Endothelial cell of umbilical vein (primary cell): ENCODE data around the gene ALK. TPM values are rescaled to one million over a fixed set of nuclear protein-coding genes. Genes with fewer than 3 reads are reported as not detected.

ENCODE experiments used
- BruUV-seq: library from RNA; stranded (reverse); fragments of 400-500 nt; replicated peaks from 2 replicates; lab custom pipeline; 2021; lab: Mats Ljungman, UMichigan
- CTCF ChIA-PET: fragments of 300-600, 350-600 bp; sonication (Branson Sonifier 250); formaldehyde crosslinking; loops from one replicate; lab custom pipeline; 2021; ENCODE audit warnings: antibody characterized with exemption, inconsistent platforms; lab: Charles Lee
- POLR2A ChIA-PET: fragments of 300-600, 350-600 bp; sonication (Branson Sonifier 250); formaldehyde crosslinking; loops from one replicate; lab custom pipeline; 2021; ENCODE audit warnings: antibody characterized with exemption, inconsistent platforms; lab: Charles Lee
- DNase-seq: peaks from one replicate; pipeline ENCODE4 v3.0.0-alpha.2; 2011; ENCODE audit warnings: low read depth, low spot score
- FAIRE-seq: peaks from 2 replicates; lab custom pipeline; 2011; peaks lifted over from hg19 to GRCh38; lab: Jason Lieb, UNC
- H2AFZ ChIP-seq: 2 replicates; pipeline ENCODE4 v1.6.0; 2012; ENCODE audit warnings: low read depth, low read length, control low read depth, inconsistent platforms
- H3K27ac ChIP-seq: 2 replicates; pipeline ENCODE4 v1.5.1; 2011; ENCODE audit warnings: low read depth, mild to moderate bottlenecking, control low read depth, low read length, moderate library complexity; ENCODE audit not compliant: insufficient read depth
- H3K27me3 ChIP-seq, 2 experiments: 2 replicates each; pipeline versions ENCODE4 v1.6.0 to v1.6.1; 2011; ENCODE audit warnings: low read length in 2 of 2, mixed read lengths in 1 of 2; ENCODE audit not compliant: control insufficient read depth in 2 of 2, insufficient read depth in 2 of 2
- H3K36me3 ChIP-seq, 2 experiments: 2 replicates in 1 of 2; 3 replicates in 1 of 2; pipeline ENCODE4 v1.5.1; 2011; ENCODE audit warnings: low read length in 2 of 2, mild to moderate bottlenecking in 1 of 2, moderate library complexity in 1 of 2; ENCODE audit not compliant: control insufficient read depth in 2 of 2, insufficient read depth in 2 of 2; ENCODE audit errors: extremely low read depth in 1 of 2
- H3K4me1 ChIP-seq: 3 replicates; pipeline ENCODE4 v1.5.1; 2011; ENCODE audit warnings: mild to moderate bottlenecking, low read length; ENCODE audit not compliant: control insufficient read depth, insufficient read depth; ENCODE audit errors: extremely low read depth
- H3K4me2 ChIP-seq: 2 replicates; pipeline ENCODE4 v1.6.1; 2011; ENCODE audit warnings: low read length, control low read depth, mixed read lengths; ENCODE audit not compliant: insufficient read depth
- H3K4me3 ChIP-seq, 3 experiments: fragments of 200-600 bp in 1 of 3; sonication (generic), shearing (Covaris generic) in 1 of 3; replicated peaks in 1 of 3; 2 replicates each; pipeline ENCODE4 v1.5.1; 2011 to 2016; ENCODE audit warnings: control low read depth in 3 of 3, low read length in 3 of 3, mild to moderate bottlenecking in 2 of 3, inconsistent platforms in 1 of 3, low read depth in 1 of 3, moderate library complexity in 1 of 3; ENCODE audit not compliant: insufficient read depth in 1 of 3
- H3K79me2 ChIP-seq: 2 replicates; pipeline ENCODE4 v1.6.0; 2012; ENCODE audit warnings: low read length, inconsistent platforms; ENCODE audit not compliant: control insufficient read depth, insufficient read depth
- H3K9ac ChIP-seq: replicated peaks from 2 replicates; pipeline ENCODE3; 2011; ENCODE audit warnings: low read length, control low read depth; ENCODE audit not compliant: insufficient read depth; ENCODE audit errors: extremely low read depth
- H3K9me1 ChIP-seq: replicated peaks from 3 replicates; pipeline ENCODE4 v1.6.0; 2011; ENCODE audit warnings: mild to moderate bottlenecking, low read length; ENCODE audit not compliant: control insufficient read depth, insufficient read depth; ENCODE audit errors: extremely low read depth
- H3K9me3 ChIP-seq: replicated peaks from 2 replicates; pipeline ENCODE4 v1.5.1; 2012; ENCODE audit warnings: low read length, inconsistent platforms; ENCODE audit not compliant: control insufficient read depth, insufficient read depth
- H4K20me1 ChIP-seq: replicated peaks from 2 replicates; pipeline ENCODE3; 2011; ENCODE audit warnings: mild to moderate bottlenecking, low read length; ENCODE audit not compliant: control insufficient read depth, insufficient read depth; ENCODE audit errors: extremely low read depth
- CTCF ChIP-seq, 2 donors: IDR thresholded peaks; 1 replicate in 1 of 2; 2 replicates in 1 of 2; pipeline ENCODE4 v1.5.1; 2011; ENCODE audit warnings: low read length in 2 of 2, mild to moderate bottlenecking in 2 of 2, moderate library complexity in 2 of 2, control low read depth in 1 of 2, inconsistent platforms in 1 of 2, low read depth in 1 of 2; ENCODE audit not compliant: insufficient read depth in 1 of 2; ENCODE audit errors: extremely low read depth in 1 of 2
- EZH2 ChIP-seq: IDR thresholded peaks from 2 replicates; pipeline ENCODE4 v1.6.1; 2012; ENCODE audit warnings: borderline replicate concordance, low read depth, mild to moderate bottlenecking, moderate library complexity, low read length, inconsistent platforms; ENCODE audit not compliant: severe bottlenecking
- FOS ChIP-seq: IDR thresholded peaks from 2 replicates; pipeline ENCODE4 v1.6.1; 2011; ENCODE audit warnings: mild to moderate bottlenecking, low read length, moderate library complexity, borderline replicate concordance; ENCODE audit not compliant: insufficient read depth
- GATA2 ChIP-seq: IDR thresholded peaks from 2 replicates; pipeline ENCODE4 v1.7.0; 2011; ENCODE audit warnings: low read depth, mild to moderate bottlenecking, moderate library complexity, mixed read lengths, low read length; ENCODE audit not compliant: insufficient read length, insufficient read depth
- JUN ChIP-seq: IDR thresholded peaks from 2 replicates; pipeline ENCODE4 v1.6.1; 2011; ENCODE audit warnings: borderline replicate concordance, low read depth; ENCODE audit not compliant: insufficient read length, insufficient read depth
- MAX ChIP-seq: IDR thresholded peaks from 2 replicates; pipeline ENCODE4 v1.6.1; 2011; ENCODE audit not compliant: insufficient read depth, insufficient read length
- MYC ChIP-seq: IDR thresholded peaks from one replicate; pipeline ENCODE4 v1.6.1; 2011; ENCODE audit warnings: mild to moderate bottlenecking, low read depth, low read length
- POLR2A ChIP-seq: IDR thresholded peaks from 2 replicates; pipeline ENCODE4 v1.6.1; 2012; ENCODE audit warnings: low read depth, mild to moderate bottlenecking, control low read depth, low read length
- POLR2AphosphoS5 ChIP-seq: IDR thresholded peaks from 2 replicates; pipeline ENCODE4 v1.6.1; 2012; ENCODE audit warnings: low read depth, mild to moderate bottlenecking, control low read depth, low read length, moderate library complexity; ENCODE audit not compliant: insufficient read depth
- dilution Hi-C: fragments of 300-500 bp; cut with MboI; formaldehyde crosslinking; loops from one replicate; pipeline ENCODE4 v1.15.0; 2019; ENCODE audit warnings: low sequenced_read_pairs; ENCODE audit not compliant: extremely low pct_ligation_motif_present
- intact Hi-C: fragments of 100-400 bp; cut with micrococcal nuclease; formaldehyde crosslinking; loops from one replicate; pipeline ENCODE4 v1.10.0; 2022
- polyA plus RNA-seq, 4 experiments: library from polyadenylated mRNA; depleted of rRNA in 3 of 4; stranded (reverse) in 3 of 4; unstranded in 1 of 4; fragments of >200 nt; gene quantifications; 2 replicates each; pipeline versions ENCODE4 v1.2.1 to v1.2.3, GENCODE V29; 2011 to 2012; ENCODE audit warnings: missing spikeins in 1 of 4
- total RNA-seq: library from RNA; stranded (reverse); gene quantifications from 2 replicates; pipeline ENCODE4 v1.2.3, GENCODE V29; 2021

Gene ALK
- total and polyA plus RNA-seq, 2 donors (not counting 3 experiments of a cell fraction or from before 2014, with no cell fraction given), result not detected

DNA sequence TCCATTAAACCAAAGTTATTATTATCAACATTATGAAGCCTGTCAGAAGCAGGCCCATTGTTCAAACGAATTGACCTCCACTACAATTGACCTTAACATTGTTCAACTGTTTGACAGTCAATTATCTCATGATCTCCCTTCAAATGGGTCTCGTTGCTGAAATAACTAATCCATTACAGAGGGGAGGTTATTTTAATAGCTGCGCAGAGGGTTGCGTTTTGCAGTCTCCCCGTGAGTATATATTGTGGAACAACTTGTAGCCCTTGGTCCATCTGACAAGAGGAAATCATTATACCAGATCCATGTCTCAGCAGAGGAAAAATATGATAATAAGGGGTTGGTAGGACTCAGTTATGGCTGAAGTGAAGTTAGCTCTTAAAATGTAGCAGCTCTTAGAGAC lies 159.1 kb downstream of the ALK start:
- ChIA-PET CTCF (no interaction called here), POLR2A (no interaction called here)
- H3K9me3 ChIP-seq, result no peaks in the 10 kb centered on the region
- intact Hi-C loops, result no loop called here
- H2AFZ ChIP-seq, result no peak overlapping the region
- H3K27me3 ChIP-seq, result no peaks in the 10 kb centered on the region
- no peak overlapping the region for H3K9ac ChIP-seq
- no peaks in the 10 kb centered on the region for H3K79me2 ChIP-seq
- no peaks in the 10 kb centered on the region for H4K20me1 ChIP-seq
- DNase-seq (no peak), FAIRE-seq (no peak)
- TF ChIP-seq JUN (no peak), EZH2 (no peak), CTCF (IDR thresholded peaks at IDR 0.05; ENCODE audit: extremely low read depth in 1 of 2, insufficient read depth in 1 of 2, low read depth in 1 of 2, low read length in 2 of 2) (no peak), MYC (no peak), POLR2AphosphoS5 (no peak), GATA2 (no peak), POLR2A (no peak), FOS (no peak), MAX (no peak)
- H3K4me3 ChIP-seq, result no peak overlapping the region
- no TSS peak for BruUV-seq
- H3K36me3 ChIP-seq, result no peaks in the 10 kb centered on the region
- no peak overlapping the region for H3K4me2 ChIP-seq
- no peaks in the 10 kb centered on the region for H3K9me1 ChIP-seq
- dilution Hi-C loops, result no loop called here
- no peaks in the 10 kb centered on the region for H3K4me1 ChIP-seq
- no peak overlapping the region for H3K27ac ChIP-seq
